ENCODE results near the gene TMCC1. TPM values are rescaled to one million over a fixed set of nuclear protein-coding genes. Genes with fewer than 3 reads are reported as not detected.

TMCC1 gene
- total RNA-seq, 2 donors from 2014 or later, result 10.1 to 13.2 TPM

DNA sequence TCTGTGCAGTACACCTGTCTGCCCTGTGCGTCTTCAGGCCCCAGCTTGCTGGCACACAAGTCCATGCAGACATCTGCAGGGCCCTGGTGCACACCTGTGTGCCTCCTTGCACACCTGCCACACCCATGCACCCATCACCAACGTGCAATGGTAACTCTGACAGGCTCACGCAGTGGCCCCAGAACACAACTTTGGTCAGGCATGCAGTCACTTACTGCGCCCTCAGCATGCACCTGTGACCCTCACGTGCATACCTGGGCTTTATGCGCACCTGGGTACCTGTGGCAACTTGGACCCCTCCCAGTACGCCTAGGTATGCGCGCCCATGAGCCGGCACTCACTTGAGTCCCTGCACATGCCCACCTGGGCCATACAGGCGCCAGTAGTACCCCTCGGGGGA, 288.7 kb downstream of the TMCC1 start:
- Histone ChIP-seq H3K27me3 (no peaks in the 10 kb centered on the region), H3K27ac (peak overlapping the region in 1 of 4 donors; percentile 72), H3K36me3 (replicated peaks in 1 of 2; ENCODE audit: insufficient read depth in 1 of 2, low read depth in 2 of 2) (no peaks in the 10 kb centered on the region), H3K4me3 (no peak overlapping the region), H3K9me3 (no peaks in the 10 kb centered on the region), H3K4me1 (peaks cover 53% of the 10 kb centered on the region)
- intact Hi-C loops (cut with DNase I), result no loop called here
- TF ChIP-seq CTCF (IDR thresholded peaks at IDR 0.05) (no peak), POLR2A (IDR thresholded peaks at IDR 0.05) (no peak)
- DNase-seq (no peak), ATAC-seq (no peak)
- 67 to 74% methylated on average over 9 to 11 of the region's 12 CpGs for WGBS, 2 donors

DNA sequence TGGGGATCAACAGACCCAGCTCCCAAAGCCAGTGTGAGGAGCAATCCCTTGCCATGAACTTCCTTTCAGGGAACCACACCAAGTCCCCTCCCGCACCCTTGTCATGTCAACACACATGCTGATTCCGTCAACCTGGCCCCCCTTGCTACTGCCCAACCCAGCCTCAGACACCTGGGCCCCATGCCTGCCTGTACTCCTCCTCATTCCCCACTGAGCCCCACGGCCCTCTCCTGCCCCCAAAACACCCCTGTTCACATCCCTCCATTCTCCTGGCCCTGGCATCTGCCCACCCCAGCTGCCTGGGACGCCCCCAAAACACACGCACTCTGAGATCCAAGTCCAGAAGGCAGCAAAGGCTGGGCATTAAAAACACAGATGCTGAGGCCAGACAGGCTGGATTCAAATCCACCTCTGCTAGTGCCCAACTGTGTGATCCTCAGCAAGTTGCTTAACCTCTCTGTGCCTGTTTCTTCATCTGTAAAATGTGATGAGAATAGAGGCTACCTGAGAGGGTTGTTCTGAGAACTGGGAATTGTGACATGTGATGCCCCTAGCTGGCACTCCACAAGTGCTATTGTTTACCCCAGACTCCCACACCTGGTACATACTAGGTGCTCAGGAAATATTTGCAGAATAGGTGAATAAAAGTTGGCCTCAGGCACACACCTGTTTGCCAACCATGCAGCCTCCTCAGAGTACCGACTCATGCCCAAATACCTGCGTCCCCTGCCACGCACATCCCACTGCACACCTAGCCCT, 289.3 kb downstream of the TMCC1 start:
- 71 to 83% methylated on average over 7 to 8 of the region's 8 CpGs for WGBS, 2 donors
- Histone ChIP-seq H3K27ac (peak overlapping the region; percentile 36 to 71 (median 60)), H3K9me3 (no peaks in the 10 kb centered on the region), H3K4me3 (no peak overlapping the region), H3K4me1 (peaks cover 53% of the 10 kb centered on the region), H3K36me3 (replicated peaks in 1 of 2; ENCODE audit: insufficient read depth in 1 of 2, low read depth in 2 of 2) (no peaks in the 10 kb centered on the region), H3K27me3 (no peaks in the 10 kb centered on the region)
- no peak for ATAC-seq
- DNase-seq, result no peak
- no peak for TF ChIP-seq CTCF (IDR thresholded peaks at IDR 0.05)
- intact Hi-C loops (cut with DNase I), result no loop called here

GRCh38 chr3:129603561-129603942, 290.0 kb downstream of the TMCC1 start:
- ATAC-seq, result no peak
- H3K27ac ChIP-seq, result peak overlapping the region; percentile 36 to 71 (median 60)
- no peak for TF ChIP-seq CTCF (IDR thresholded peaks at IDR 0.05)
- H3K4me1 ChIP-seq, result peaks cover 59% of the 10 kb centered on the region
- H3K36me3 ChIP-seq (replicated peaks in 1 of 2; ENCODE audit: insufficient read depth in 1 of 2, low read depth in 2 of 2), result no peaks in the 10 kb centered on the region
- intact Hi-C loops (cut with DNase I), result no loop called here
- no peaks in the 10 kb centered on the region for H3K9me3 ChIP-seq
- DNase-seq, result no peak
- no peaks in the 10 kb centered on the region for H3K27me3 ChIP-seq
- no peak overlapping the region for H3K4me3 ChIP-seq
- WGBS, 2 donors, result 66% methylated on average over 4 to 7 of the region's 7 CpGs

DNA sequence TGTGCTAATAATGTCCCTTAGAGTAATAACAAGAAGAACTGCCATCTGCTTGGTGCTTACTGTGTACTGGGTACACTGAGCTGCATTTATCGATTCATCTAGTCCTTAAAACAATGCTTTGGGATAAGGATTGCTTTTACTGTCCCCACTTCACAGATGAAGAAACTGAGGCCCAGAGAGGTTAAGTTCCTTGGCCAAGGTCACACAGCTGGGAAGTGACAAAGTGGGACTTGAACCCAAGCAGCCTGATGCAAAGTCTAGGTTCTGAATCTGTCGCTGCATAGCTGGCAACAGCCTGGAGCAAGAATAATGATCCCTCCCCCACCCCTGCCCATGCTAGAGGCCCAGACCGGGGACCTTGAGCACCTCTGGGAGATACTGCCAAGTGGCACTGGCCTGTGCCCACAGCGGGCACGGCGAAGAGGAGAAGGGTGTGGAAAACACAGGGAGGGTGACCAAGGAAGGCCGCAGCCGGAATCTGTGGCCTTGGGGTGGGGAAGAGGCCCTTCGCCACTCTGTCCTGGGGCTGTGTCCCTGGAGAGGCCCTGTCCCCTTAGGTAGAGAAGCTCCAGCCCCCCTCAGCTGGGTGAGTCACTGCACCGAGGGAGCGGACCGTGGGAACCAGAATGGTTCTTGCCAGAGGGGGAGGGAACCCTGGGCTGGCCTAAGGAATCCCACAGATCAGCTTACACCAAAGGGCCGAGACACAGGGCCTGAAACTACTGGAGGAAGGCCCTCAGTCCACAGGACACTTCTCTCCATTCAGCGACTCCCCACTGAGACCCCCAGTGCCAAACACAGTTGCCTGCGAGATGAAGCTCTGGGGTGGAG, 290.6 kb downstream of the TMCC1 start:
- WGBS, 2 donors, result 40 to 43% methylated on average over 13 to 15 of the region's 15 CpGs
- TF ChIP-seq POLR2A (IDR thresholded peaks at IDR 0.05) (peak in 1 of 3 donors; percentile 33), CTCF (IDR thresholded peaks at IDR 0.05) (no peak)

More for the DNA sequence above, 290.6 kb downstream of the TMCC1 start:
- Histone ChIP-seq H3K27me3 (no peaks in the 10 kb centered on the region), H3K4me1 (peaks cover 63% of the 10 kb centered on the region), H3K4me3 (no peak overlapping the region), H3K9me3 (no peaks in the 10 kb centered on the region), H3K36me3 (replicated peaks in 1 of 2; ENCODE audit: insufficient read depth in 1 of 2, low read depth in 2 of 2) (no peaks in the 10 kb centered on the region), H3K27ac (peak overlapping the region; percentile 36 to 71 (median 60))
- intact Hi-C loops (cut with DNase I), result no loop called here
- peak; percentile 65 to 89 (median 80) for DNase-seq
- ATAC-seq, result peak; percentile 47
